ENCODE measurements around the gene MYBBP1A.

The MYBBP1A gene

DNA sequence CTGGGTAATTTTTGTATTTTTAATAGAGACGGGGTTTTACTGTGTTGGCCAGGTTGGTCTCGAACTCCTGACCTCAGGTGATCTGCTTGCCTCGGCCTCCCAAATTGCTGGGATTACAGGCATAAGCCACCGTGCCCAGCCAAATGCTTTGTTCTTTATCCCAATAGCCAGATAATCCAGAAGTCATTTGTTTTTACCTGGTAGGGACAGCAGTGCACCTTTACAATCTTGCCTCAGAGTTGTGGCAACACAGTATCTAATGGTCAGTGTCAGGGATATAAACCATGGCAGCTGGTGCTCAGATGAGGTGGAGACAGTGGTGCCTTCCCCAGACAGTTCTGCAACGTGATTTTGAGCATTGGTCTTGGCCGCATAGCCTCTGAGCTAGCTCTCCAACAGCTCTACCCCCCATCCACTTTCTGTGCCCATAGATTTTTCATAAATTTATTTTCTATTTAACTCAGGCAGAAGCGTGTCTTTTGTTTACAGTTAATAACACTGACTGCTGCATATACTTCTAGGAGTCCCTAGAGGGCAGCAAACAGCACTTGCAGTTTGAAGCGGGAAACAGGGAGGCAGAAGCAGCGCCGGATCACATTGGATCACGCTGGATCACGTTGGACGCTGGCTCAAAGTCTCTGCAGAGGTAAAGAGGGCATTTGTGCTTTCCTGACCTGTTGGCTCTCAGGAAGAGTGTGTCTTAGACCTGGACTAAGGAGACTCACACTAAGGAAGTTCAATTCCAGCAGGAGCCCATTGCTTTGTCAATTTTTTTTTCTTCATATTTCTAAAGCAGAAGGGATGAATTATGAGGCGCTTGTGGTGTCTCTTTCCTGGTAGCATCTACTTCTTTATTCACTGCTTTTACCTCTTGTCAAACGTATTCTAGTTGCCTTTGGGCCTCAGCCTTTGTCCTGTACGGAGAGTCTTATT, 10.3 kb upstream of the MYBBP1A start:
- peak; percentile 85 for FAIRE-seq

DNA sequence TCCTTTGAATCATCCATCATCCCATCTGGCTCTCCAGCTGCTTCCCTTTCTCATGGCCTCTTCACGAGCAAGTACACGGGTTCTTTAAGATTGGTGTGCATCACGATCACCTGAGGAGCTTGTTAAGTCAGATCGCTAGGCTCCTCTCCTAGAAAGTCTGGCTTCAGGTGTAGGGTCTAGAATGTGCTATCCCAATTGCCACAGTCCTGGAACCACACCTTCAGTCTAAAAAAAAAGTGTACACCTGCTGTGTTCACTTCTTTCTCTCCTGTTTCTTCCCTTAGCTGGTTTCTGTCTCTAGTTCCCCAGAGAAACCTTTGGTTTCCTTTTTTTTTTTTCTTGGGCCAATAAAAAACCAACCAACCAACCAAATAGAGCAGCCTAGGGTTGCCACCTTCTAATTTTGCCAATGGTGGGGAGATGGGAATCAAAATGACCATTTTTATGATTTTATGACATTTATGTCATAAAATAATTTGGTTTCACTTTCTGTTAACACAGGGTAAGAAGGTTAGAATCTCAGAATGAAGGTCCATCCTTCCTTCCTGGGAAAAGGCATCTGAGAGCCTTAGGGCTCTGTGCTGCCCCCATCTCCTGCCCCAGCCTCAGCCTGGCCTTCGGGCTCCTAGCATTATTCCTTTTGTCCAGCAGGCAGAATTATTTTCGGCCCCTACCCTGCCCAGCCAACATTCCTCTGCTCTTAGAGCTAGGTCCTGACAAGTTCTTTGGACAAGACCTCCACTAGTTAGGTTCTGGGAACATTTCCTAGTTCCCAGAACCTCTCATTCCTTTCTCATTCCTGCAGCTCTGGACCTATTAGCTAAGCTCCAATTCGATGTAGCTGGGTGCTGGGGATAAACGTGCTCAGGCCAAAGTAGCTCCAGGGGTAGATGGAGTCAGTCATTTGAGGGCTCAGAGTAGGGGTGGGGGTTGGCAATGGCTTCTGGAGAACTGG, 7.1 kb upstream of the MYBBP1A start:
- FAIRE-seq: no peak

DNA sequence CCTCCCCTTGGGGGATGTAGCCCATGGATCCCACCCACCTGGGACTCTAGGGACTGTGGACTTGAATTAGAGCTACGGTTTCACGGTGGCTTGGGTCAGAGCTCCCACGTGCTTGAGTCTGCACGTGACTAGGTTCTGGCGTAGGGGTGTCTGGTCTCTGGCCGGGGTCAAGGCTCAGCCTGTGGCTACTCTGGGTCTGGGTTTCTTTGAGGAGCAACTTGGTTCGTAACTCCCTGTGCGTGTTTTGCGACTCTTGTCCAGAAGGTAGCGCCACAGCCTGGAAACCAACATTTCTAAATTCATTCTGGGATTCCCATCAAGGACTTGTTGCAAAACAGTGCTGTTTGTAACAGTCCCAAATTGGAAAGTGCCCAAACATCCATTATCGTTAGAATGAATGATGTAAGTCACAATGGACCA, 5.7 kb upstream of the MYBBP1A start:
- FAIRE-seq: no peak

DNA sequence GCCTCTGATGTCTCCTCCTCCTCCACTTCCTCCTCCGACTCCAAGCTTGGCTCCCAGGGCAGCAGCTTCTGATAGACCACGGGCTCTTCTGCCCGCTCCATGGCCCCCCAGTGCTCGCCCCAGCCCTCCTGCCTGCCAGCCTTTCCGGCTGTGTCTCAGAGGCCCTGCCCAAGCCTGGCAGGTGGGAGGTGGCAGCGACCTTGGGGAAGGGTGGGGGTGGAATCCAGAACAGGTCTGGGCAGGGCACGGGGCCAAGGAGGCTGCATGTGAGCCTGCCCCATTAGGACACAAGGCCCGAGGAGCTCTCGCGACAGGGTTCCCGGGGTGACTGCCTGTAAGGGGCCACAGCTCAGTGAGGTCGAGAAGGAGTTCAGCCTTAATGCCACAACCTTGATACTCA, 5.2 kb upstream of the MYBBP1A start, which contains the start of gene GGT6:
TSS of gene GGT6 (minus strand) at position 157 of the 400 bp plus-strand sequence. CDS start at position 101, 56 bp downstream.
- no peak for FAIRE-seq

DNA sequence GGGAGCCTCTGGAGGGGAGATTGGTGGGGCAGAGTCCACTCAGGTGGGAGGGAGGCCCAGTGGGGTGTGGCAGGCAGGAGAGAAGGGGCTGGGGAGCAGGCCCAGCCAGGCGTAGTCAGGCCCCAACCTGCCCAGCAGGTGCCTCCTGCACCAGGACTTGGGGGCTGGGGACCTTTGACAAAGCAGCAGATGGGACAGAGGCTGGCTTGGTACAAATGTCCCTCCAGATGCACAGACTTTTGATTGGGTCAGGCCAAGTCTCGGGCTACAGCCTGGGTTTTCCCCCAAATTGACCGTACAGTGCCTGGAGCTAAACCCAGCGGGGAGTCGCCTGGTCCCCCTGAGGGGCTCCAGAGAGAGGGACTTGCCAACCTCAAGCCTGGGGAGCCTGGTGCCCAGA, 4.8 kb upstream of the MYBBP1A start:
- FAIRE-seq: no peak

DNA sequence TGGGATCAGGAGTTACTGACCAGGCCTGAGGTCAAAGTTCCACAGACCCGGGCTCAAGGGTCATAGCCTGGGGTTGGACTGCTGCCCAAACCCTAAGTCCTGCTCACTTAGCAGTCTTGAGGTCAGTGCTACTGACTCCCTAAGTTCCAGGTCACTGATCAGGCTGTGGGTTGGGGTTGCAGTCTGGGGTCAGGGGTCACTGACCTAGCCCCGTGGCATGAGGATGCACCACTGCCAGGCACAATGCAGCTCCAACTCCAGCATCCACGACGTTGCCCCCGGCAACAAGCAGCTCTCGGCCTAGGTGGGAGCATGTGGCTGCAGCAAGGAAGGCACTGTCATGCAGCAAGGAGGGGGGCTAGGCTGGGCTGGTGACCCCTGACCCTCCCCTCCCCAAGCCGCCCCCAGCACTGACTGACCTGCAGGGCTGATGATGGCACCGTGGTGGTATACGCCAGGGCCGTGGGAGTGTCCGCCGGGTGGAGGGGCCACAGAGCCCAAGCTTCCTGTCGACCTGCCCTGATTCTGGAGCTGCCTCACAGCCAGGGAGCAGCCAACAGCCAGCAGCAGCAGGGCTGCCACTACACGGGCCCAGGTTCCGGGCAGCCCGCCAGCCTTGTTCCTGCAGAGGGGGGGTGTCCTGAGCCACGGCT, 4.1 kb upstream of the MYBBP1A start:
- no peak for FAIRE-seq

DNA sequence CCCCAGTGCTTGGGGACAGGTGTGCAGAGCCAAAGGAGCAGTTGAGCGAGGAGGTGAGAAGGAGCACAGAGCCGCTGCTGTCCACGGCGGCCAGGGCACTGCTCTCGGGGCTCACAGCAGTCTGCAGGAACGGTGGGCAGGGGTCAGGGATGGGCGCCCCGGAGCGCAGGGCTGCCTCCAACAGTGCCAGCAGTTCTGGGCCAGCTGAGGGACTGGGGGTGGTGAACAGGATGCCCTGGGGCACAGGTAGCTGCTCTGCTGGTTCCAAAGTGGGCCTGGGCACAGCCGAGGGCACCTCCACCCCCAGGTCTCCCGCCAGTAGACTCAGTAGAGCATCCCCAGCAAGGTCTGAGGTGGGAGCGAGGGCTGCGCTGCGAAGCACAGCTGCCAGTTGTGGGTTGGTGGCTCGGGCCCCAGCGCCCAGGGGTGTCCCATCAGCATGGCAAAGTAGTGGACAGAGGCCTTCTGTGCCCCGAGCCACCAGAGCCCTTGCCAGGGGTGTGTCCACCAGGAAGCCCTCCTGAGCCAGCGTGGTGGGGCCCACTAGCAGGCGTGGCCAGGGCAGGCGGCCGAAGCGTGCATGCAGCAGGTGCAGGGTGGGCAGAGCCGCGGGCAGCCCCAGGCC, 3.3 kb upstream of the MYBBP1A start:
- FAIRE-seq: no peak

DNA sequence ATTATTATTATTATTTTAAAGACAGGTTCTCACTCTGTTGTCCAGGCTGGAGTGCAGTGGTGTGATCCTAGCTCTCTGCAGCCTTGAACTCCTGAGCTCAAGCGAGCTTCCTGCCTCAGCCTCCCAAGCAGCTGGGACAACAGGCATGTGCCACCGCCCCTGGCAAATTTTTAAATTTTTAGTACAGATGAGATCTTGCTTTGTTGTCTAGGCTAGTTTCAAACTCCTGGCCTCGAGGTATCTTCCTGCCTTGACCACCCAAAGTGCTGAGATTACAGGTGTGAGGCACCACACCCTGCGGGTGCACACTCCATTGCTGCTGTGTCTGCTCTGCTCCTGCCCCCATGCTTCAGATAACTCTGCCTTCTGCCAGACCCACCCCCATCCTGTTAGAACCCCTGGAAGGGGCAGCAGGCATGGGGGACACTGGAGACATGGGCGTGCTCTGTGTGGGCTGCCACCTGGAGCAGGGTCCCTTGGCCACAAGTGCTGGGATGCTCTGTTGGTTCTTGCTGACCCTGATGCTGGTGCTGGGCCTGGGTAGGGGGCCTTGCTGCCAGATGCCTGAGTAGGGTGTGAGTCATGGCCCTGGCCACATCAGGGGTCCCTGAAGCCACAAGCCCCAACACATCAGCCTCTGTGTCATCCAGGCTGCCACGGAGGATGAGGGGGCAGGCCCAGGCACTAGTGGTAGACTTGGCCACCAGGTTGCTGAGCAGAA, 2.6 kb upstream of the MYBBP1A start:
- FAIRE-seq: no peak

DNA sequence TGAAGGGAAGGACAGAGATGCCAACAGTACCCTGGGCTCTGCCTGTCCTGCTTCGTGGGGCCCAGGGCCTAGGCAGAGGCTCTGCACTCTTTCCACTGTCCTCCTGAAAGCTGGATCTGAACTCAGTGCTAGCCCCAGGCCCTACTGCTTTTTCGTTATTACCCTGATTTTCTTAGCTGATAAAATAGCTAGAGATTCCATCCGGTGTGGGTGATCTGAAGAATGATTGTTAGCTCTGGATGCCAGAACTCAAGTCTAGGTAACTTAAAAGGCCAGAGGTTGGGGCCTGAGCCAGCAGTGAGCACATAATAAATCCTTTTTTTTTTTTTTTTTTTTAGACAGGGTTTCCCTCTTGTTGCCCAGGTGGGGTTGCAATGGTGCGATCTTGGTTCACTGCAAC, 1.8 kb upstream of the MYBBP1A start:
- no peak for FAIRE-seq

DNA sequence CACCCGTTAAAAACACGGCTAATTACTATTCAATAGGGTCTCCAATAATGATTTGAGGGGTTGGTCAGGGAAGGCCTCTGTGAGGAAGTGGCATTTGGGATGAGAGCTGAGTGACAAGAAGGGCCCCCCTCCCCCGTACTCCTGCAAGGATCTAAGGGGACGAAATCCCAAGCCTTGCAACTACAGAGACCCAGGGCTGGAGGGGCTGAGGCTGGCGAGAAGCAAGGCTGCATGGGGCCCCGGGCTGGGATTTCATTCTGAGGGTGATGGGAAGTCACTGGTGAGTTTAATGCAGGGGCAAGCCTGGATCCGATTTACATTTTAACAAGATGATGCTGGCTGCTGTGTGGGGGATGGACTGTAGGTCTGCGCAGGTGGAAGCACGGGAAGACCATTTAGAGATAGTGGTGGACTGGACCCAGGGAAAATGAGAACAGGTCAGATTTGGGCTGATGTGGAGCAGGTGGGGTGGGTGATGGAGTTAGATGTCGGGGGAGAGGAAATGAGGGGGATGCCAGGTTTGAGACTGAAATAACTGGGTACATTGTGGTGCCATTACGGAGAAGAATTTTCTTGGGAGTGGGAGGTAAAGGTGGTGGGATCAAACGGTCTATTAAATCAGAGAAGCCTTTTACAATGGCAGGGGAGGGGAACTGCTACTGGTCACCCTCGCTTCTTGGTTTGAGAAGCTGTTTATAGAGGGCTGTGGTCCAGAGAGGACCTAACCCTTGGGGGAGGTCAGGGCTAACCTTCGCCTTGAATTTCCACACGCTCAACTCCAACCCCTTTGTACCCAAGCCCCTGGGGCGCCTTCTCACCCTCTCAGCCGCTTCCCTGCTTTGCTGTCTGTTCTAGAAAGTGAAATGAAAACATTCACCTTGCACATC, 932 bp upstream of the MYBBP1A start:
- FAIRE-seq: no peak

DNA sequence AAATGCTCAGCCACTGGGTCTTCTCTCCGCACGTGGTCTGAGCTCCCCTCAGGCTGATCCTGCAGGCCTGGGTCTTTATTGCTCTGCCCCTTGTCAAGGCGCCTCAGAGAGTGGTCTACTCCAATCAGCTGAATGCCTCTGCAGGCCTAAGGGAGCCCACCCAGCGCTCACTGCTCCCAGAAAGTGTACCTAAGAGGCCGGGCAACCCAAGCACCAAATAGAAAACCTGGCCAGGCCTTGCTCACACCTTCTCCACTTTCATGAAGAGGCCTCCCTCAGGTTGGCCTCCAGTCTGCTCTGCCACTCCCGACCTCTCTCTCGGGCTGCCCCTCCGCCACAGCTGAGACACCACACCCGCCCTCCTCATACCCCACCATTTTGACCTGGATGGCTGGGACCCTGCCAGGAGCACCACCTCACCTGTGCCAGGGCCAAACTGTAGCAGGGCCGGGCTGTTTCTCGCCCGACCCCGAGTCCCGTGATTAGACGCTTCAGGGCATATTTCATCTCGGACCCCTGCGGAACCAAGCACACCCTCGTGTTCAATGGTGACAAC, 665 bp downstream of the MYBBP1A start:
- FAIRE-seq: no peak

DNA sequence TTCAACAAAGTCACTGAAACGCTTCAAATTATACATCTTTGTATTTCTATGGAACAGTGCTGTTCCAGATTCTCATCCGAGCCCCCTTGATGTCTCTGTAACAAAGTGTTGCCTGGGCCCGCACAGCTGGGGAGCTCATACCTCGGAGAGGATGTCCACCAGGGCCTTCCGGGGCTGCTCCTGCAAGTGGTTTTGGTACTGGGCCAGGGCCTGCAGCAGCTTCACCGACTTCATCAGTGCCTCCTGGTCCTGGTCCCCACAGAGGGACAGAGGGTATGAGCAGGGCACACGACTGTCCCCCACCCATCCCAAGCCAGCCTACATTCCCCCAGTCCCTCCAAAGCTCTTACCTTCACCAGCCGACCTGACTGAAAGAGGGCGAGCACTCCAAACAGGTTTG, 1.5 kb downstream of the MYBBP1A start:
- no peak for FAIRE-seq

DNA sequence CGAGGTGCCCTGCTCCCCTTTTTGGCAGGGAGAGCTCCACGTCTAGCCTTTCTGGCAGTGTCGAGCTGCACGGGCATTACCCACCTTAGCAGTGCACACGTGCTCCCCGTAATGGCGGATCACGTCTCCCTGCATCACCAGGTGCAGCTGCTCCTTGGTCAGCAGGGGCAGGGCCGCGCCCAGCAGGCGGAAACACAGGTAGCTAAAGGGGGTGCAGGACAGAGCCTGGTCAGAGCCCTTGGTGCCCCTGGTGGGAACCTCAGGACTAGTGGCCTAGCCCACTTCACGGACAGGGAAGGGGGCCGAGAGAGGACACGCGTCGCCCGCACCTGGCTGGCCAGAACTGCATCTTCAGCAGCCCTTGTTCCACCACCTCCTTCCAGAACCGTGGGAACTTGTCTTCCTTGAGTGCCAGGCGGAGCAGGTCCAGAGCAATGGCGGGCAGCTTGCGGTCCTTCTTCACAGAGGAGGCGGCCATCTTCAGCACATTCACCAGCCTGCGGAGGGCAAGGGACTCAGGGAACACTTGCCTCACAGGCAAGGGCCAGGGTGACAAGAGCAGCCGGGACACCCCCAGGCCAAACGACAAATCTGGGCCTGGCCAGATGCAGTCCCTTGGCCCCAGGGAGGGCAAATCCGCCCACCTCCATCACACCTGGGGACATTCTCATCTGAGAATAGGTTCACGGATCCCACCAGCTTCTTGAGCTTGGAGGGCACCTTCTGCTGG, 3.2 kb downstream of the MYBBP1A start:
- FAIRE-seq: no peak

DNA sequence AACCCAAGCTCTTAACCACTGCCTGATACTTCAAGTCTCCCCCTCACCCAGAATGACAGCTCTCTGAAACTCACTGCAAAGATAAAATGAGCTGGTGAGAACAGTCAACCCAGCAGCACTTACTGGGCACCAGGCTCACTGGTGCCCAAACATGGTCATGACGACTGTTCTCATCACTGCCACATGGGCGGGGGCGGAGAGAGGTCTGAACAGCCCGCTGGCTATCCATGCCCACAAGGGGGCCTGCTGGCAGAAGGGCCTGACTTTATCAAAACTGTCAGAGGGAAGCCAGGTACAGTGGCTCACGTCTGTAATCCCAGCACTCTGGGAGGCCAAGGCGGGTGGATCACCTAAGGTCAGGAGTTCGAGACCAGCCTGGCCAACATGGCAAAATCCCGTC, 4.0 kb downstream of the MYBBP1A start:
- no peak for FAIRE-seq

DNA sequence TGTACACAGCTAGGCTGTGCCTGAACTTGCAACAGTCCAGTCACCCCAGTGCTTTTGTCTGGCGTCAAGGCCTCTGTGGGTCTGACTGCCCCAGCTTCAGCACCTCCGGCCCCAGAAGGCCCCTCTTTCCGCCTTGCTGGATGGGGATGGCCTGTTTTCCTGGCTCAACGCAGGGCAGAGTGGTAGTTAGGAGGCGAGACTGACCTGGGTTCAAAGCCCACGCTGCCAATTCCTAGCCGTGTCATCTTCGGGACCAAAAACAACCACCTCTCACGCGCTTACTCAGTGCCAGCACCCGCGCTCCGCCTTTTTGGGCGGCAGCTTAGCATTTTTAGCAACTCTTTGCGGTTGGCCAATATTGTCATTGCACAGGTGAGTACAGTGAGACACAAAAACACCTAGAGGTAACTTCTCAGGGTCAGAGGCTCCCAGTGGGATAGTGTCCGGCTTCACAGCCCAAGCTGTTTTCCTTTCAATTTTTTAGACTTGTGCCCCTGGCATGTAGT, 4.6 kb downstream of the MYBBP1A start:
- no peak for FAIRE-seq

DNA sequence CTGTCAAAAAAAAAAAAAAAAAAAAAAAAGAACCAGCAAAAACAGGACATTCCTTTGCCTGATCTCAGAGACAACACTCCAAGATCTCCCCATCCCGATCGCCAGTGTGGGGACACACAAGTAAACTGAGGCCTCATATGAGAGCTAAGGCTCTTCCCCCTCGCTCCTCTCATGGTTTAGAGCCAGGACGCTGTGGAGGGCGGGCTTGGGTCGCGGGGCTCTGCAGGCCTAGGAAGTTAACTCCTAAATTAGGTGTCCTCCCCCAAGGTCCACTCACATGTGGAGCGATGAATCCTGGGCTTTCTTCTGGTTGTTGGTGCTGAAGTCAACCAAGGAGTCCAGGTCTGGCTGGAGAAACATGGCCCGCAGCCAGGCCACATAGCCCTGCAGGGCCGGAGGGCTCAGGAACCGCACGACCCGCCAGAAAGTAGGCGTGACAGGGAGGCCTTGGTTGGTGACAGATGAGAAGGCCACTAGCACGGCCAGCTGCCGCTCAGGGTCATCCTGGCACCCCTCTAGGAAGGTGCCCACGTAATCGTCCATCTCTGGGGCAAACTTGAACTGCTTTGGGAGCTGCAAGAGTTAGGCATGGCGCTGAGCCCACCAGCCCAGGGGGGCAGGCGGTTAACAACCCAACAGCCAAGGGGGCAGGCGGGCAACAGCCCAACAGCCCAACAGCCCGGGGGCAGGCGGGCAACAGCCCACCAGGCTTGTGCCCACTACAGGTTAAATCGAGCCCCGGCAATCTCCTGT, 5.2 kb downstream of the MYBBP1A start:
- no peak for FAIRE-seq

DNA sequence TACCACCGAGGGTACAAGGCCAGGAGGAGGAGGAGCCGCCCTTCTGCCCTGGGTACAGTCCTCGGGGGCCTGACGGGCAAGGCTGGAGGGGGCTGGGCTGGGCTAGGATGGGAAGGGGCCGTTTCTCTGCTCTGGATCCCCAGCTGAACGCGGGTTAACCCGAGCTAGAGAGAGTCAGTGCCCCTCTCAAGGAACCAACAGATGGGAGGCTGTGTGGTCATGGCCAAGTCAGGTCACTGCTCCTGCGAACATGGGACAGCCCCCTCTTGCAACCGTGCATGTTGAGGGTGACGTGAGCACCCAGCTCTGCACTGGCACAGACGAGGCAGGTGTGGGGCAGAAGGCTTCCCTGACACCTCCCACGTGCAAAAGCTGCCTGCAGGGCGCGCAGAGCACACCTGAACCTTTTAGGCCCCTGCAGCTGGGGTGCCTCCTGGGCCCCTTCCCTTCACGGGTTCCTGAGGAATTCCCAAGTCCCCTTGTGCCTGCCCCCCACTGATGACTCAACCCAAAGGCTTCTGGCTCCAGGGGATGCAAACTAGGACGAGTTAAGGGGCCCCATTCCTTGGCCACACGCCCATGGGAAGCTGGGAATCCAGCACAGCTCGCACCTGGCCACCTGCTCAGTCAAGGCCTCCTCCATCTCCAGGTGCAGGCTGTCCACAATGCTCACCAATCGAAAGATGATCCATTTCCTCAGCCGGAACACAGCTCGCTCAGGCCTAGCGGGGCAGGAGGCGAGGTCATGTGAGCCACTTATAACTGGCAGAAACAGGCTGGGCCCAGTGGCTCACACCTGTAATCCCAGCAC, 6.3 kb downstream of the MYBBP1A start:
- FAIRE-seq: no peak

DNA sequence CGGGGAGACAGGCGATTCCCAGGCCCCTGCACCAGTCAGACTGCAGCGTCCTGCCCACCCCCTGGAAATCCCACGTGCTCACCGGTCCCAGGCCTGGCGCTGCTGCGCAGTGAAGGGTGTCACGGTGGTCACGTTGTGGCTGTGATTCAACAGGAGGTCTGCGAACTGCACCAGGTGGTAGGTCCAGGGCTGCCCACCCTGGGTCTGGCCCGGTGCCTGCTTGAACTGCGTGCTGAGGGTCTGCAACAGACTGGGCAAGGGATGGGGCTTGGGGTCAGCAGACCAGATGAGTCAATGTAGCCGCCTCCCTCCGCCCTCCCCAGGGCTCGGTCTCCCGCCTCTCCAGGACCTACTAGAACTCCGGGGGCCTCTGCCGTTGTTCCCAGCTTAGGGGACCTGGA, 7.1 kb downstream of the MYBBP1A start:
- FAIRE-seq: no peak
